Mesothelial cell of epicardium (in vitro differentiated cells): ENCODE results near the gene TLR9. TPM values are rescaled to one million over a fixed set of nuclear protein-coding genes. Genes with fewer than 3 reads are reported as not detected.

Experiments
- DNase-seq, 2 experiments: peaks; one replicate each; pipeline ENCODE4 v3.0.0; 2021; ENCODE audit warnings: low spot score in 2 of 2; ENCODE audit not compliant: unreplicated experiment in 2 of 2
- H3K27ac Mint-ChIP-seq: 2 replicates; pipeline ENCODE4 v1.8.0; 2021; ENCODE audit warnings: mixed read lengths
- H3K27me3 Mint-ChIP-seq: 2 replicates; pipeline ENCODE4 v1.8.0; 2021; ENCODE audit warnings: low read depth, mixed read lengths
- H3K36me3 Mint-ChIP-seq: 2 replicates; pipeline ENCODE4 v1.8.0; 2021; ENCODE audit warnings: mixed read lengths
- H3K4me1 Mint-ChIP-seq: 2 replicates; pipeline ENCODE4 v1.8.0; 2021; ENCODE audit warnings: mixed read lengths
- H3K4me3 Mint-ChIP-seq: 2 replicates; pipeline ENCODE4 v1.8.0; 2021; ENCODE audit warnings: mild to moderate bottlenecking, moderate library complexity, mixed read lengths
- H3K9me3 Mint-ChIP-seq: 2 replicates; pipeline ENCODE4 v1.8.0; 2021; ENCODE audit warnings: mixed read lengths
- CTCF ChIP-seq: fragments of 200-600 bp; sonication (generic); IDR thresholded peaks from one replicate; pipeline ENCODE4 v1.5.0; 2021; ENCODE audit warnings: antibody characterized with exemption; ENCODE audit not compliant: unreplicated experiment
- total RNA-seq: library from RNA; stranded (reverse); gene quantifications from 3 replicates; pipeline ENCODE4 v1.2.1, GENCODE V29; 2021

TLR9 gene
- total RNA-seq, 1 donor from 2014 or later: 0.16 TPM

GRCh38 chr3:52195823-52196331, 29.6 kb downstream of the TLR9 start:
- no peak for TF ChIP-seq CTCF
- Mint-ChIP-seq H3K27ac (no peak overlapping the region), H3K36me3 (peaks cover 4% of the 10 kb centered on the region), H3K4me1 (peaks cover 23% of the 10 kb centered on the region), H3K27me3 (no peaks in the 10 kb centered on the region), H3K4me3 (no peak overlapping the region), H3K9me3 (no peaks in the 10 kb centered on the region)
- no peak for DNase-seq

GRCh38 chr3:52195291-52195597, 30.2 kb downstream of the TLR9 start:
- no peaks in the 10 kb centered on the region for H3K9me3 Mint-ChIP-seq

GRCh38 chr3:52194485-52195290, 30.8 kb downstream of the TLR9 start:
- Mint-ChIP-seq H3K36me3 (peaks cover 2% of the 10 kb centered on the region), H3K4me1 (peaks cover 21% of the 10 kb centered on the region), H3K27ac (peak overlapping the region; percentile 73), H3K9me3 (no peaks in the 10 kb centered on the region), H3K4me3 (no peak overlapping the region), H3K27me3 (no peaks in the 10 kb centered on the region)
- DNase-seq: no peak
- TF ChIP-seq CTCF: no peak

More at GRCh38 chr3:52195291-52195597, 30.2 kb downstream of the TLR9 start:
- Mint-ChIP-seq H3K4me1 (peaks cover 23% of the 10 kb centered on the region), H3K27me3 (no peaks in the 10 kb centered on the region), H3K4me3 (no peak overlapping the region), H3K36me3 (peaks cover 4% of the 10 kb centered on the region), H3K27ac (peak overlapping the region; percentile 73)
- DNase-seq: no peak
- TF ChIP-seq CTCF: no peak

DNA sequence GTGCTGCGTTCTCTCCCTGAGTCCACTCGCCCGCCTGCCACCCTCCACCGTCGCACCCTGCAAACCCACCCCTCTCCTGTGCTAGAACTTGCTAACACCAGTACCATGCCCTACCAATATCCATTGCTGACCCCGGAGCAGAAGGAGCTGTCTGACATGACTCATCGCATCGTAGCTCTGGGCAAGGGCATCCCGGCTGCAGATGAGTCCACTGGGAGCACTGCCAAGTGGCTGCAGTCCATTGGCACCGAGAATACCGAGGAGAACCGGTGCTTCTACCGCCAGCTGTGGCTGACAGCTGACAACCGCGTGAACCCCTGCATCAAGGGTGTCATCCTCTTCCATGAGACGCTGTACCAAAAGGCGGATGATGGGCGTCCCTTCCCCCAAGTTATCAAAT, 32.4 kb downstream of the TLR9 start:
- H3K27me3 Mint-ChIP-seq: no peaks in the 10 kb centered on the region
- DNase-seq: no peak
- TF ChIP-seq CTCF: no peak
- peaks cover 12% of the 10 kb centered on the region for H3K4me1 Mint-ChIP-seq
- H3K4me3 Mint-ChIP-seq: no peak overlapping the region
- no peaks in the 10 kb centered on the region for H3K36me3 Mint-ChIP-seq
- no peaks in the 10 kb centered on the region for H3K9me3 Mint-ChIP-seq
- H3K27ac Mint-ChIP-seq: no peak overlapping the region

- peaks cover 2% of the 10 kb centered on the region for H3K4me1 Mint-ChIP-seq
- TF ChIP-seq CTCF: no peak
- no peak overlapping the region for H3K27ac Mint-ChIP-seq
- no peaks in the 10 kb centered on the region for H3K9me3 Mint-ChIP-seq
- H3K4me3 Mint-ChIP-seq: no peak overlapping the region
- DNase-seq: no peak
- no peaks in the 10 kb centered on the region for H3K27me3 Mint-ChIP-seq
- H3K36me3 Mint-ChIP-seq: no peaks in the 10 kb centered on the region
Observed at GRCh38 chr3:52191663-52192062, 33.8 kb downstream of the TLR9 start.
